A673 (cell line): ENCODE measurements around the gene IL11RA.

Experiments used
- EZH2 ChIP-seq: fragments of 200-600 bp; sonication (generic); IDR thresholded peaks from 2 replicates; pipeline ENCODE4 v1.6.1; 2017; ENCODE audit warnings: borderline replicate concordance, low read depth, mild to moderate bottlenecking, mixed read lengths, antibody characterized with exemption, low read length; ENCODE audit not compliant: poor library complexity, severe bottlenecking
- TF ChIP-seq, protein P1 (sequence below): fragments of 300-800, 200-600 bp; sonication (generic); conservative IDR thresholded peaks from 2 replicates; pipeline ENCODE4 v1.5.1; 2017; ENCODE audit warnings: low read depth, mild to moderate bottlenecking, antibody characterized with exemption, low read length, moderate library complexity, mixed read lengths

DNA sequence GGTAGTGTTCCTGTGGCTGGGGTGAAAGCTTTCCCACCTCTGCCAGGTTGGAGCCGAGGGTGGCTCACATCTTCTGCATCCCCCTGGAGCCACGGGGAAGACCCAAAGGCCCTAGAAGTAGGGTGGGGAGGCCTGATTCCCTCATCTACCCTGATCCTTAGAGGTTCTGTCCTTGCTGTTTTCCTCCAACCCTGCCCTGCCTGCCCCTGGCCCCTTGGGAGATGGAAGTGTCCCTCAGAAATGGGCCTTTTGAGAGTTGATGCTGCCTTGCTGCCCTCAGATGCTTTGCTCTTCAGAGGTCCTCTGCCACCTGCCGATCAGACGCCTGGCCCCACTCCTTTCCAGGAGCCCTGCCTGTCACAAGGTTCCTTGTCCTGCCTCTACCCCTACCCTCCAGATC, 32.8 kb downstream of the IL11RA start:
- TF ChIP-seq EZH2: no peak
- TF ChIP-seq, protein P1, sequence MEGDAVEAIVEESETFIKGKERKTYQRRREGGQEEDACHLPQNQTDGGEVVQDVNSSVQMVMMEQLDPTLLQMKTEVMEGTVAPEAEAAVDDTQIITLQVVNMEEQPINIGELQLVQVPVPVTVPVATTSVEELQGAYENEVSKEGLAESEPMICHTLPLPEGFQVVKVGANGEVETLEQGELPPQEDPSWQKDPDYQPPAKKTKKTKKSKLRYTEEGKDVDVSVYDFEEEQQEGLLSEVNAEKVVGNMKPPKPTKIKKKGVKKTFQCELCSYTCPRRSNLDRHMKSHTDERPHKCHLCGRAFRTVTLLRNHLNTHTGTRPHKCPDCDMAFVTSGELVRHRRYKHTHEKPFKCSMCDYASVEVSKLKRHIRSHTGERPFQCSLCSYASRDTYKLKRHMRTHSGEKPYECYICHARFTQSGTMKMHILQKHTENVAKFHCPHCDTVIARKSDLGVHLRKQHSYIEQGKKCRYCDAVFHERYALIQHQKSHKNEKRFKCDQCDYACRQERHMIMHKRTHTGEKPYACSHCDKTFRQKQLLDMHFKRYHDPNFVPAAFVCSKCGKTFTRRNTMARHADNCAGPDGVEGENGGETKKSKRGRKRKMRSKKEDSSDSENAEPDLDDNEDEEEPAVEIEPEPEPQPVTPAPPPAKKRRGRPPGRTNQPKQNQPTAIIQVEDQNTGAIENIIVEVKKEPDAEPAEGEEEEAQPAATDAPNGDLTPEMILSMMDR: no peak
